ENCODE results near the gene KRT36.
A peak's percentile ranks its signal among the peaks of the same experiment; 100 is the strongest.

KRT36 gene

GRCh38 chr17:41489531-41489930 lies at the start of gene KRT36:
TSS of gene KRT36 (minus strand) at chr17:41489910. CDS start at chr17:41489864, 46 bp downstream.
- DNase-seq, result no peak

GRCh38 chr17:41539071-41539492 lies 49.4 kb upstream of the KRT36 start:
- DNase-seq, result no peak

- DNase-seq, result peak; percentile 97
Measured at GRCh38 chr17:41538565-41538991, 48.9 kb upstream of the KRT36 start.

GRCh38 chr17:41537990-41538389 lies 48.3 kb upstream of the KRT36 start:
- no peak for DNase-seq

GRCh38 chr17:41537614-41537954 lies 47.9 kb upstream of the KRT36 start:
- no peak for DNase-seq

GRCh38 chr17:41536741-41537613 lies 47.3 kb upstream of the KRT36 start:
- no peak for DNase-seq

GRCh38 chr17:41535764-41536481 lies 46.2 kb upstream of the KRT36 start:
- no peak for DNase-seq

- no peak for DNase-seq
Measured at GRCh38 chr17:41534899-41535546, 45.3 kb upstream of the KRT36 start.

GRCh38 chr17:41533613-41534012 lies 43.9 kb upstream of the KRT36 start:
- no peak for DNase-seq

- no peak for DNase-seq
Measured at GRCh38 chr17:41532947-41533570, 43.3 kb upstream of the KRT36 start.

GRCh38 chr17:41531993-41532392 lies 42.3 kb upstream of the KRT36 start:
- DNase-seq, result no peak

- DNase-seq, result peak; percentile 97
Measured at GRCh38 chr17:41530062-41531048, 40.6 kb upstream of the KRT36 start.

- DNase-seq, result no peak
Measured at GRCh38 chr17:41529491-41529915, 39.8 kb upstream of the KRT36 start.

GRCh38 chr17:41528959-41529353 lies 39.2 kb upstream of the KRT36 start:
- DNase-seq, result no peak

GRCh38 chr17:41527063-41528023 lies 37.6 kb upstream of the KRT36 start:
- DNase-seq, result peak; percentile 57

GRCh38 chr17:41524261-41524660 lies 34.6 kb upstream of the KRT36 start:
- no peak for DNase-seq

- no peak for DNase-seq
Measured at GRCh38 chr17:41523787-41524186, 34.1 kb upstream of the KRT36 start.

GRCh38 chr17:41523225-41523593 lies 33.5 kb upstream of the KRT36 start:
- no peak for DNase-seq

- DNase-seq, result peak; percentile 74
Measured at GRCh38 chr17:41522301-41523224, 32.9 kb upstream of the KRT36 start.
